ENCODE results near the gene PRC1.

The PRC1 gene

GRCh38 chr15:90918034-90918788 lies 76.1 kb downstream of the PRC1 start:
- peaks cover 3% of the 10 kb centered on the region; the same call in 1 of the 2 replicates for H3K36me3 ChIP-seq (replicated peaks; ENCODE audit: insufficient read depth, low read length)
- no peaks in the 10 kb centered on the region for H3K9me3 ChIP-seq (replicated peaks; ENCODE audit: insufficient read depth, low read length)
- no peak for DNase-seq
- H3K4me1 ChIP-seq (ENCODE audit: low read length), result no peaks in the 10 kb centered on the region
- H4K20me1 ChIP-seq (ENCODE audit: insufficient read depth, low read length), result no peaks in the 10 kb centered on the region
- H3K4me2 ChIP-seq (ENCODE audit: low read depth, low read length), result no peak overlapping the region
- no peak overlapping the region for H3K27ac ChIP-seq (ENCODE audit: low read length)
- H3K27me3 ChIP-seq (replicated peaks; ENCODE audit: insufficient read depth, low read length), result no peaks in the 10 kb centered on the region
- H3K9me2 ChIP-seq (replicated peaks; ENCODE audit: insufficient read depth, low read length), result no peaks in the 10 kb centered on the region
- H3K79me2 ChIP-seq (ENCODE audit: low read length), result no peaks in the 10 kb centered on the region
- H2AFZ ChIP-seq (ENCODE audit: low read length), result no peak overlapping the region
- H3F3A ChIP-seq (ENCODE audit: insufficient read depth, low read length), result no peaks in the 10 kb centered on the region
- no peak overlapping the region for H3K9ac ChIP-seq (ENCODE audit: low read length)
- no peak overlapping the region for H3K4me3 ChIP-seq (ENCODE audit: low read length)
- no peak for TF ChIP-seq EZH2phosphoT487 (IDR thresholded peaks at IDR 0.05; ENCODE audit: low read length)
- no peak for TF ChIP-seq CTCF (IDR thresholded peaks at IDR 0.05; ENCODE audit: low read length)
- no peak for TF ChIP-seq EZH2 (optimal IDR thresholded peaks at IDR 0.05; ENCODE audit: low read depth, low read length)

- no peak for TF ChIP-seq EZH2 (optimal IDR thresholded peaks at IDR 0.05; ENCODE audit: low read depth, low read length)
- TF ChIP-seq EZH2phosphoT487 (IDR thresholded peaks at IDR 0.05; ENCODE audit: low read length), result no peak
- TF ChIP-seq CTCF (IDR thresholded peaks at IDR 0.05; ENCODE audit: low read length), result no peak
- DNase-seq, result no peak
- no peak overlapping the region for H3K4me2 ChIP-seq (ENCODE audit: low read depth, low read length)
- H3K27me3 ChIP-seq (replicated peaks; ENCODE audit: insufficient read depth, low read length), result no peaks in the 10 kb centered on the region
- H3K9me3 ChIP-seq (replicated peaks; ENCODE audit: insufficient read depth, low read length), result no peaks in the 10 kb centered on the region
- no peak overlapping the region for H3K27ac ChIP-seq (ENCODE audit: low read length)
- no peak overlapping the region for H3K4me3 ChIP-seq (ENCODE audit: low read length)
- no peaks in the 10 kb centered on the region for H3K9me2 ChIP-seq (replicated peaks; ENCODE audit: insufficient read depth, low read length)
- H3K79me2 ChIP-seq (ENCODE audit: low read length), result no peaks in the 10 kb centered on the region
- H3K4me1 ChIP-seq (ENCODE audit: low read length), result no peaks in the 10 kb centered on the region
- H2AFZ ChIP-seq (ENCODE audit: low read length), result no peak overlapping the region
- H3K36me3 ChIP-seq (replicated peaks; ENCODE audit: insufficient read depth, low read length), result peaks cover 3% of the 10 kb centered on the region; the same call in 1 of the 2 replicates
- no peaks in the 10 kb centered on the region for H3F3A ChIP-seq (ENCODE audit: insufficient read depth, low read length)
- H4K20me1 ChIP-seq (ENCODE audit: insufficient read depth, low read length), result no peaks in the 10 kb centered on the region
- H3K9ac ChIP-seq (ENCODE audit: low read length), result no peak overlapping the region
Measured at GRCh38 chr15:90917569-90917968, 76.8 kb downstream of the PRC1 start.

- DNase-seq, result no peak
- H3K9me3 ChIP-seq (replicated peaks; ENCODE audit: insufficient read depth, low read length), result no peaks in the 10 kb centered on the region
- no peaks in the 10 kb centered on the region for H3K79me2 ChIP-seq (ENCODE audit: low read length)
- no peaks in the 10 kb centered on the region for H3F3A ChIP-seq (ENCODE audit: insufficient read depth, low read length)
- peaks cover 3% of the 10 kb centered on the region; the same call in 1 of the 2 replicates for H3K36me3 ChIP-seq (replicated peaks; ENCODE audit: insufficient read depth, low read length)
- no peak overlapping the region for H3K4me3 ChIP-seq (ENCODE audit: low read length)
- no peaks in the 10 kb centered on the region for H4K20me1 ChIP-seq (ENCODE audit: insufficient read depth, low read length)
- no peaks in the 10 kb centered on the region for H3K4me1 ChIP-seq (ENCODE audit: low read length)
- H3K9me2 ChIP-seq (replicated peaks; ENCODE audit: insufficient read depth, low read length), result no peaks in the 10 kb centered on the region
- no peak overlapping the region for H2AFZ ChIP-seq (ENCODE audit: low read length)
- no peak overlapping the region for H3K27ac ChIP-seq (ENCODE audit: low read length)
- no peak overlapping the region for H3K9ac ChIP-seq (ENCODE audit: low read length)
- TF ChIP-seq EZH2phosphoT487 (IDR thresholded peaks at IDR 0.05; ENCODE audit: low read length) (no peak), EZH2 (optimal IDR thresholded peaks at IDR 0.05; ENCODE audit: low read depth, low read length) (no peak), CTCF (IDR thresholded peaks at IDR 0.05; ENCODE audit: low read length) (no peak)
- no peaks in the 10 kb centered on the region for H3K27me3 ChIP-seq (replicated peaks; ENCODE audit: insufficient read depth, low read length)
- H3K4me2 ChIP-seq (ENCODE audit: low read depth, low read length), result no peak overlapping the region
Measured at GRCh38 chr15:90916461-90916860, 77.9 kb downstream of the PRC1 start.
